H1 (cell line): Measurements from ENCODE around the gene OPCML. TPM values are rescaled to one million over a fixed set of nuclear protein-coding genes. Genes with fewer than 3 reads are reported as not detected.

ENCODE experiments used
- CTCF ChIA-PET: fragments of 300-600 bp; sonication (Branson Sonifier 250); formaldehyde crosslinking; loops from one replicate; lab custom pipeline; 2021; ENCODE audit not compliant: partially characterized antibody; lab: Charles Lee
- POLR2A ChIA-PET: fragments of 300-600 bp; sonication (Branson Sonifier 250); formaldehyde crosslinking; loops from one replicate; lab custom pipeline; 2021; ENCODE audit warnings: inconsistent platforms; ENCODE audit not compliant: partially characterized antibody; lab: Charles Lee
- DNase-seq, 2 experiments: peaks; one replicate each; pipeline versions ENCODE4 v3.0.0 to v3.0.0-alpha.2; 2010 to 2022; ENCODE audit warnings: low spot score in 2 of 2, low read depth in 1 of 2, mixed read lengths in 1 of 2
- FAIRE-seq: peaks from 2 replicates; lab custom pipeline; 2011; peaks lifted over from hg19 to GRCh38; lab: Jason Lieb, UNC
- H2AFZ ChIP-seq: 2 replicates; pipeline ENCODE4 v1.8.1; 2012; ENCODE audit warnings: low read length, inconsistent platforms
- H2AK5ac ChIP-seq: 2 replicates; pipeline ENCODE4 v1.6.1; 2013; ENCODE audit warnings: low read depth, low read length
- H2BK120ac ChIP-seq: replicated peaks from 2 replicates; pipeline ENCODE3; 2013; ENCODE audit warnings: low read depth, low read length, inconsistent platforms
- H2BK12ac ChIP-seq: 2 replicates; pipeline ENCODE4 v1.6.1; 2013; ENCODE audit warnings: low read depth, low read length
- H2BK15ac ChIP-seq: 2 replicates; pipeline ENCODE4 v1.6.1; 2013; ENCODE audit warnings: low read length
- H2BK20ac ChIP-seq: 2 replicates; pipeline ENCODE4 v1.6.1; 2013; ENCODE audit warnings: low read length
- H2BK5ac ChIP-seq: 2 replicates; pipeline ENCODE4 v1.6.1; 2013; ENCODE audit warnings: low read depth, low read length
- H3K14ac ChIP-seq: 2 replicates; pipeline ENCODE4 v1.6.1; 2013; ENCODE audit warnings: inconsistent platforms; ENCODE audit not compliant: insufficient read length
- H3K18ac ChIP-seq: 2 replicates; pipeline ENCODE4 v1.6.1; 2013; ENCODE audit warnings: low read length; ENCODE audit errors: extremely low read depth
- H3K23ac ChIP-seq: 2 replicates; pipeline ENCODE4 v1.6.1; 2013; ENCODE audit warnings: inconsistent platforms; ENCODE audit not compliant: insufficient read length
- H3K23me2 ChIP-seq: 2 replicates; pipeline ENCODE4 v1.6.1; 2013; ENCODE audit warnings: low read depth, low read length
- H3K27ac ChIP-seq: 2 replicates; pipeline ENCODE4 v1.6.1; 2011; ENCODE audit warnings: low read depth, low read length, inconsistent platforms
- H3K27me3 ChIP-seq, 4 experiments: replicated peaks in 1 of 4; 1 replicate in 1 of 4; 2 replicates in 3 of 4; pipeline versions ENCODE4 v1.6.1 to v1.8.1; 2011 to 2013; ENCODE audit warnings: low read length in 3 of 4, mild to moderate bottlenecking in 3 of 4, inconsistent platforms in 2 of 4, mixed read lengths in 2 of 4, moderate library complexity in 1 of 4; ENCODE audit not compliant: control insufficient read depth in 3 of 4, insufficient read depth in 3 of 4; ENCODE audit errors: extremely low read depth in 1 of 4
- H3K36me3 ChIP-seq, 4 experiments: 2 replicates each; pipeline versions ENCODE4 v1.6.1 to v1.8.1; 2011 to 2013; ENCODE audit warnings: mild to moderate bottlenecking in 4 of 4, low read length in 3 of 4, moderate library complexity in 2 of 4, control low read depth in 1 of 4, inconsistent platforms in 1 of 4; ENCODE audit not compliant: insufficient read depth in 4 of 4, control insufficient read depth in 2 of 4
- H3K4ac ChIP-seq: replicated peaks from 2 replicates; pipeline ENCODE3; 2013; ENCODE audit warnings: low read length, low read depth, mixed read lengths, inconsistent platforms; ENCODE audit not compliant: insufficient read length
- H3K4me1 ChIP-seq, 4 experiments: replicated peaks in 1 of 4; 1 replicate in 1 of 4; 2 replicates in 3 of 4; pipeline versions ENCODE4 v1.6.1 to v1.8.1; 2011 to 2013; ENCODE audit warnings: low read length in 3 of 4, inconsistent platforms in 2 of 4, mixed read lengths in 1 of 4; ENCODE audit not compliant: insufficient read depth in 4 of 4, control insufficient read depth in 3 of 4
- H3K4me2 ChIP-seq, 2 experiments: 2 replicates each; pipeline versions ENCODE4 v1.6.1 to v1.8.1; 2011 to 2013; ENCODE audit warnings: low read depth in 2 of 2, low read length in 2 of 2, control low read depth in 1 of 2, inconsistent platforms in 1 of 2, mild to moderate bottlenecking in 1 of 2; ENCODE audit not compliant: insufficient read depth in 1 of 2
- H3K4me3 ChIP-seq, 4 experiments: fragments of 200-600, 300-600 bp in 1 of 4; sonication (generic), shearing (Covaris generic), sonication (Bioruptor Twin) in 1 of 4; 2 replicates each; pipeline versions ENCODE4 v1.5.1 to v1.8.1; 2011 to 2016; ENCODE audit warnings: low read length in 4 of 4, low read depth in 3 of 4, control low read depth in 2 of 4, inconsistent platforms in 2 of 4, mild to moderate bottlenecking in 2 of 4, mixed read lengths in 1 of 4, moderate library complexity in 1 of 4; ENCODE audit not compliant: insufficient read depth in 2 of 4; ENCODE audit errors: extremely low read depth in 1 of 4
- H3K56ac ChIP-seq: replicated peaks from 2 replicates; pipeline ENCODE3; 2013; ENCODE audit warnings: low read depth, mild to moderate bottlenecking, mixed read lengths, low read length, inconsistent platforms; ENCODE audit not compliant: insufficient read length
- H3K79me1 ChIP-seq: 2 replicates; pipeline ENCODE4 v1.6.1; 2013; ENCODE audit warnings: low read depth, low read length, control low read depth
- H3K79me2 ChIP-seq, 2 experiments: 2 replicates each; pipeline versions ENCODE4 v1.6.1 to v1.8.1; 2012 to 2013; ENCODE audit warnings: low read length in 2 of 2, mild to moderate bottlenecking in 2 of 2, inconsistent platforms in 1 of 2; ENCODE audit not compliant: insufficient read depth in 2 of 2, control insufficient read depth in 1 of 2
- H3K9ac ChIP-seq, 4 experiments: replicated peaks in 1 of 4; 1 replicate in 1 of 4; 2 replicates in 3 of 4; pipeline versions ENCODE4 v1.6.1 to v1.8.1; 2011 to 2013; ENCODE audit warnings: low read depth in 3 of 4, low read length in 3 of 4, control low read depth in 2 of 4, mild to moderate bottlenecking in 2 of 4, moderate library complexity in 2 of 4, inconsistent platforms in 1 of 4; ENCODE audit errors: extremely low read depth in 1 of 4
- H3K9me3 ChIP-seq, 2 experiments: 2 replicates each; pipeline versions ENCODE4 v1.6.1 to v1.8.1; 2012 to 2013; ENCODE audit warnings: mild to moderate bottlenecking in 2 of 2, moderate library complexity in 2 of 2, control low read depth in 1 of 2, inconsistent platforms in 1 of 2, low read depth in 1 of 2, low read length in 1 of 2, mixed read lengths in 1 of 2; ENCODE audit not compliant: insufficient read depth in 2 of 2
- H4K20me1 ChIP-seq, 2 experiments: replicated peaks in 1 of 2; 2 replicates each; pipeline versions ENCODE3 to v1.8.1; 2011 to 2013; ENCODE audit warnings: inconsistent platforms in 2 of 2, low read length in 2 of 2, mild to moderate bottlenecking in 1 of 2; ENCODE audit not compliant: insufficient read depth in 2 of 2, control insufficient read depth in 1 of 2
- H4K5ac ChIP-seq: 2 replicates; pipeline ENCODE4 v1.6.1; 2013; ENCODE audit warnings: low read length, low read depth, mixed read lengths, inconsistent platforms; ENCODE audit not compliant: insufficient read length
- H4K8ac ChIP-seq: 2 replicates; pipeline ENCODE4 v1.8.0; 2013; ENCODE audit warnings: mild to moderate bottlenecking, moderate library complexity, low read length, inconsistent platforms; ENCODE audit not compliant: insufficient read depth; ENCODE audit errors: extremely low read depth
- H4K91ac ChIP-seq: replicated peaks from 2 replicates; pipeline ENCODE3; 2013; ENCODE audit warnings: low read length, mixed read lengths, inconsistent platforms; ENCODE audit not compliant: insufficient read length
- ASH2L ChIP-seq: fragments of 200-600, 300-600 bp; sonication (generic); IDR thresholded peaks from one replicate; pipeline ENCODE4 v1.7.1; 2017; ENCODE audit warnings: low read length
- BCL11A ChIP-seq, 2 experiments: IDR thresholded peaks; one replicate each; pipeline ENCODE4 v1.6.1; 2011; ENCODE audit warnings: low read depth in 2 of 2, low read length in 2 of 2, mild to moderate bottlenecking in 2 of 2
- EZH2 ChIP-seq: fragments of 200-600 bp; sonication (generic); IDR thresholded peaks from 2 replicates; pipeline ENCODE4 v1.7.1; 2012; ENCODE audit warnings: low read depth, mild to moderate bottlenecking, moderate library complexity, low read length, inconsistent platforms; ENCODE audit not compliant: severe bottlenecking
- FOSL1 ChIP-seq: IDR thresholded peaks from 2 replicates; pipeline ENCODE4 v1.6.1; 2011; ENCODE audit warnings: mild to moderate bottlenecking, low read depth, low read length, moderate library complexity; ENCODE audit not compliant: insufficient read depth
- HDAC6 ChIP-seq: IDR thresholded peaks from one replicate; pipeline ENCODE4 v1.7.1; 2012; ENCODE audit warnings: low read depth, mild to moderate bottlenecking, inconsistent platforms, low read length, moderate library complexity
- NANOG ChIP-seq: IDR thresholded peaks from 2 replicates; pipeline ENCODE4 v1.6.1; 2011; ENCODE audit warnings: low read length, low read depth, mild to moderate bottlenecking, inconsistent platforms; ENCODE audit not compliant: insufficient read depth, poor library complexity, severe bottlenecking
- POLR2A ChIP-seq, 2 experiments: IDR thresholded peaks; 1 replicate in 1 of 2; 2 replicates in 1 of 2; pipeline ENCODE4 v1.6.1; 2011; ENCODE audit warnings: low read depth in 2 of 2, low read length in 2 of 2, mild to moderate bottlenecking in 2 of 2; ENCODE audit errors: control extremely low read depth in 1 of 2
- SAP30 ChIP-seq: fragments of 300-600 bp; sonication (generic); IDR thresholded peaks from 2 replicates; pipeline ENCODE4 v1.7.1; 2012; ENCODE audit warnings: low read length, moderate library complexity, mild to moderate bottlenecking, inconsistent platforms; ENCODE audit not compliant: insufficient read depth, insufficient replicate concordance
- SIN3A ChIP-seq, 2 experiments: IDR thresholded peaks in 1 of 2; conservative IDR thresholded peaks in 1 of 2; 2 replicates each; pipeline ENCODE4 v1.6.1; 2011 to 2012; ENCODE audit warnings: low read length in 2 of 2, improper control_type of control experiment in 1 of 2, low read depth in 1 of 2, mild to moderate bottlenecking in 1 of 2
- SP2 ChIP-seq: IDR thresholded peaks from 2 replicates; pipeline ENCODE4 v1.6.1; 2012; ENCODE audit warnings: mild to moderate bottlenecking, low read length, inconsistent platforms
- TAF1 ChIP-seq: IDR thresholded peaks from 2 replicates; pipeline ENCODE4 v1.6.1; 2011; ENCODE audit warnings: mild to moderate bottlenecking, low read depth, low read length
- YY1 ChIP-seq: IDR thresholded peaks from 2 replicates; pipeline ENCODE4 v1.6.1; 2011; ENCODE audit warnings: low read depth, mild to moderate bottlenecking, low read length
- WGBS, 2 experiments: shearing (Covaris generic) in 1 of 2; methylation state at CpG; one replicate each; pipeline versions ENCODE4 v1.1.6 to v1.1.7; 2013 to 2015; ENCODE audit warnings: low lambda C conversion rate in 2 of 2, mixed read lengths in 2 of 2, inconsistent platforms in 1 of 2, low coverage in 1 of 2, missing lambda C conversion rate in 1 of 2; ENCODE audit not compliant: insufficient replicate concordance in 2 of 2, insufficient coverage in 1 of 2, insufficient read length in 1 of 2; ENCODE audit errors: extremely low coverage in 1 of 2, missing lambda C conversion rate in 1 of 2; 5-methylcytosine and 5-hydroxymethylcytosine counted together
- polyA plus RNA-seq, 7 experiments: library from polyadenylated mRNA; depleted of rRNA in 3 of 7; stranded (reverse) in 5 of 7; unstranded in 2 of 7; fragments of >200 nt in 5 of 7; fragments of 200-250 nt in 2 of 7; gene quantifications; 1 replicate in 5 of 7; 2 replicates in 1 of 7; 4 replicates in 1 of 7; pipeline versions ENCODE4 v1.2.1 to v1.2.3, GENCODE V29; 2011 to 2013; ENCODE audit warnings: missing spikeins in 2 of 7, mixed read lengths in 2 of 7
- total RNA-seq: library from RNA; stranded (reverse); fragmentation: NEBNext Ultra II Directional; extraction: Animal tissue kit (Norgen Biotek cat#: 25700); gene quantifications from 2 replicates; pipeline ENCODE4 v1.2.1, GENCODE V29; 2021
- TF ChIP-seq, protein P1 (sequence below): IDR thresholded peaks from 2 replicates; pipeline ENCODE4 v1.6.1; 2012; ENCODE audit warnings: inconsistent platforms

OPCML gene
- total and polyA plus RNA-seq, 2 of the 8 experiments (the other 6 are each of a cell fraction or from before 2014, with no cell fraction given): 2.3 to 3.1 TPM

GRCh38 chr11:133479209-133479608, 53.1 kb downstream of the OPCML start:
- ChIA-PET CTCF (interaction anchor here (0.6 to 1.2 kb wide), 5 partner anchors 10 to 395 kb away, joined by 3 to 4 read pairs (median 3); no protein-coding TSS in a partner anchor), POLR2A (no interaction called here)
- Histone ChIP-seq H3K4me3 (no peak overlapping the region), H3K27ac (no peak overlapping the region), H2BK12ac (no peak overlapping the region), H3K27me3 (no peaks in the 10 kb centered on the region), H3K9me3 (no peaks in the 10 kb centered on the region), H4K5ac (no peak overlapping the region), H2AFZ (no peak overlapping the region), H2BK120ac (no peak overlapping the region), H3K9ac (no peak overlapping the region), H2BK5ac (no peak overlapping the region), H3K79me1 (no peaks in the 10 kb centered on the region), H4K91ac (no peak overlapping the region), H3K23me2 (no peaks in the 10 kb centered on the region), H4K20me1 (no peaks in the 10 kb centered on the region), H2BK15ac (no peak overlapping the region), H3K23ac (no peak overlapping the region), H3K36me3 (no peaks in the 10 kb centered on the region), H3K14ac (no peak overlapping the region), H3K56ac (no peak overlapping the region), H2AK5ac (no peak overlapping the region), H3K4ac (no peak overlapping the region), H3K79me2 (no peaks in the 10 kb centered on the region), H3K4me2 (no peak overlapping the region), H4K8ac (no peak overlapping the region), H2BK20ac (no peak overlapping the region), H3K18ac (no peak overlapping the region), H3K4me1 (peaks cover 0 to 5% (median 1%) of the 10 kb centered on the region in 4 experiments; a peak in 1 of 7 replicates)
- FAIRE-seq (no peak), DNase-seq (no peak)
- no peak for TF ChIP-seq SP2
- TF ChIP-seq EZH2: no peak
- TF ChIP-seq SIN3A (conservative IDR thresholded peaks at IDR 0.05 in 1 of 2, IDR thresholded peaks at IDR 0.05 in 1 of 2; ENCODE audit: low read depth in 1 of 2, low read length in 2 of 2): no peak
- no peak for TF ChIP-seq POLR2A (IDR thresholded peaks at IDR 0.05; ENCODE audit: control extremely low read depth in 1 of 2, low read depth in 2 of 2, low read length in 2 of 2)
- TF ChIP-seq FOSL1: no peak
- no peak for TF ChIP-seq ASH2L
- no peak for TF ChIP-seq SAP30
- no peak for TF ChIP-seq YY1
- no peak for TF ChIP-seq HDAC6
- TF ChIP-seq, protein P1, sequence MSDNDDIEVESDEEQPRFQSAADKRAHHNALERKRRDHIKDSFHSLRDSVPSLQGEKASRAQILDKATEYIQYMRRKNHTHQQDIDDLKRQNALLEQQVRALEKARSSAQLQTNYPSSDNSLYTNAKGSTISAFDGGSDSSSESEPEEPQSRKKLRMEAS: no peak
- no peak for TF ChIP-seq TAF1
- no peak for TF ChIP-seq NANOG
- no peak for TF ChIP-seq BCL11A (IDR thresholded peaks at IDR 0.05; ENCODE audit: low read depth in 2 of 2, low read length in 2 of 2)
- WGBS, 2 experiments: 94% methylated on average over 2 of the region's 2 CpGs; no CpG with 5 or more reads in 1 of the 2 experiments
